Loucy (cell line): ENCODE measurements around the gene BACH2.

Experiments
- H2AFZ ChIP-seq: fragments of 200-600 bp; sonication (generic); 2 replicates; pipeline ENCODE4 v1.6.0; 2016; ENCODE audit warnings: antibody characterized with exemption, mild to moderate bottlenecking, low read length, moderate library complexity
- H3F3A ChIP-seq: fragments of 200-600 bp; 2 replicates; pipeline ENCODE4 v1.6.0; 2016; ENCODE audit warnings: antibody characterized with exemption, low read depth, mild to moderate bottlenecking
- H3K27me3 ChIP-seq: fragments of 200-600 bp; sonication (generic); 2 replicates; pipeline ENCODE4 v1.6.1; 2014; ENCODE audit warnings: low read length, mild to moderate bottlenecking; ENCODE audit not compliant: insufficient read depth, poor library complexity, severe bottlenecking
- H3K36me3 ChIP-seq: fragments of 200-600 bp; sonication (generic); 2 replicates; pipeline ENCODE4 v1.6.1; 2016; ENCODE audit warnings: low read length; ENCODE audit not compliant: insufficient read depth
- H3K4me1 ChIP-seq: fragments of 200-600 bp; sonication (generic); 2 replicates; pipeline ENCODE4 v1.5.1; 2014; ENCODE audit warnings: low read length, mild to moderate bottlenecking; ENCODE audit not compliant: insufficient read depth, poor library complexity, severe bottlenecking
- H3K4me2 ChIP-seq: fragments of 200-600 bp; sonication (generic); 2 replicates; pipeline ENCODE4 v1.6.0; 2014; ENCODE audit warnings: antibody characterized with exemption, low read length, low read depth, mild to moderate bottlenecking; ENCODE audit not compliant: poor library complexity, severe bottlenecking
- H3K4me3 ChIP-seq: fragments of 200-600 bp; sonication (generic); 2 replicates; pipeline ENCODE4 v1.5.1; 2014; ENCODE audit warnings: low read length, mild to moderate bottlenecking, mixed read lengths; ENCODE audit not compliant: poor library complexity, severe bottlenecking
- H3K79me2 ChIP-seq: fragments of 200-600 bp; sonication (generic); 2 replicates; pipeline ENCODE4 v1.6.1; 2014; ENCODE audit warnings: low read length; ENCODE audit not compliant: insufficient read depth
- H3K9ac ChIP-seq: fragments of 200-600 bp; sonication (generic); 2 replicates; pipeline ENCODE4 v1.6.0; 2014; ENCODE audit warnings: mild to moderate bottlenecking, low read depth, low read length, moderate library complexity; ENCODE audit not compliant: poor library complexity, severe bottlenecking
- H3K9me2 ChIP-seq: fragments of 200-600 bp; sonication (generic); replicated peaks from 2 replicates; pipeline ENCODE4 v1.6.1; 2016; ENCODE audit warnings: low read depth, low read length, mixed read lengths
- H3K9me3 ChIP-seq: fragments of 200-600 bp; sonication (generic); 2 replicates; pipeline ENCODE4 v1.6.1; 2014; ENCODE audit warnings: mild to moderate bottlenecking, antibody characterized with exemption, low read length, low read depth; ENCODE audit not compliant: insufficient read depth
- H4K20me1 ChIP-seq: fragments of 200-600 bp; sonication (generic); 2 replicates; pipeline ENCODE4 v1.6.0; 2014; ENCODE audit warnings: antibody characterized with exemption, low read length, mild to moderate bottlenecking; ENCODE audit not compliant: insufficient read depth, poor library complexity, severe bottlenecking
- EZH2phosphoT487 ChIP-seq: fragments of 200-600 bp; IDR thresholded peaks from 2 replicates; pipeline ENCODE4 v1.6.1; 2018; ENCODE audit warnings: antibody characterized with exemption, mild to moderate bottlenecking, moderate library complexity, borderline replicate concordance
- TF ChIP-seq, protein P1 (sequence below): fragments of 200-600 bp; sonication (generic); conservative IDR thresholded peaks from 2 replicates; pipeline ENCODE4 v1.5.1; 2014; ENCODE audit warnings: mild to moderate bottlenecking, antibody characterized with exemption, low read length

Gene BACH2

DNA sequence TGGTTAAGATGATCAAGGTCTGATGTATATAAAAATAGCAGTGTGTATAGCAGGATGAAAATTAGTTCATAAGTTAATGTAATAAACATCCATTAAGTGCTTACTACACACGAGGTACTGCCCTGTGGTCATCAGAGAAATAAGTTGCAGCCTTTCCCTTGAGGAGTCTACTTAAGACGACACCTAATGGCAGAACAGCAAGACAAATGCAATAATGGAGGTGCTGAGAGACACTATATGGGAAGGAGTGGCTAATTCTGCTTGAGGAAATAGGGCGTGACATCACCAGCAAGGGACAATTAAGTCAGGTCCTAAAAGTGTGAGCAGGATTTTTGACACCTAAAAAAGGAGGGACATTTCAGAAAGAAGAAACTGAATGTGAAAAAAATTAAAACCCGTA lies 75.2 kb downstream of the BACH2 start:
- Histone ChIP-seq H3K9ac (no peak overlapping the region), H2AFZ (no peak overlapping the region), H3K4me2 (no peak overlapping the region), H3K4me3 (no peak overlapping the region), H3F3A (no peaks in the 10 kb centered on the region; the same call in 1 of the 2 replicates), H3K4me1 (peaks cover 36% of the 10 kb centered on the region), H3K9me2 (no peaks in the 10 kb centered on the region), H3K27me3 (no peaks in the 10 kb centered on the region), H3K36me3 (no peaks in the 10 kb centered on the region), H4K20me1 (no peaks in the 10 kb centered on the region), H3K9me3 (no peaks in the 10 kb centered on the region), H3K79me2 (peaks cover 53% of the 10 kb centered on the region; the same call in 1 of the 2 replicates)
- TF ChIP-seq, protein P1, sequence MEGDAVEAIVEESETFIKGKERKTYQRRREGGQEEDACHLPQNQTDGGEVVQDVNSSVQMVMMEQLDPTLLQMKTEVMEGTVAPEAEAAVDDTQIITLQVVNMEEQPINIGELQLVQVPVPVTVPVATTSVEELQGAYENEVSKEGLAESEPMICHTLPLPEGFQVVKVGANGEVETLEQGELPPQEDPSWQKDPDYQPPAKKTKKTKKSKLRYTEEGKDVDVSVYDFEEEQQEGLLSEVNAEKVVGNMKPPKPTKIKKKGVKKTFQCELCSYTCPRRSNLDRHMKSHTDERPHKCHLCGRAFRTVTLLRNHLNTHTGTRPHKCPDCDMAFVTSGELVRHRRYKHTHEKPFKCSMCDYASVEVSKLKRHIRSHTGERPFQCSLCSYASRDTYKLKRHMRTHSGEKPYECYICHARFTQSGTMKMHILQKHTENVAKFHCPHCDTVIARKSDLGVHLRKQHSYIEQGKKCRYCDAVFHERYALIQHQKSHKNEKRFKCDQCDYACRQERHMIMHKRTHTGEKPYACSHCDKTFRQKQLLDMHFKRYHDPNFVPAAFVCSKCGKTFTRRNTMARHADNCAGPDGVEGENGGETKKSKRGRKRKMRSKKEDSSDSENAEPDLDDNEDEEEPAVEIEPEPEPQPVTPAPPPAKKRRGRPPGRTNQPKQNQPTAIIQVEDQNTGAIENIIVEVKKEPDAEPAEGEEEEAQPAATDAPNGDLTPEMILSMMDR: no peak
- TF ChIP-seq EZH2phosphoT487: no peak

DNA sequence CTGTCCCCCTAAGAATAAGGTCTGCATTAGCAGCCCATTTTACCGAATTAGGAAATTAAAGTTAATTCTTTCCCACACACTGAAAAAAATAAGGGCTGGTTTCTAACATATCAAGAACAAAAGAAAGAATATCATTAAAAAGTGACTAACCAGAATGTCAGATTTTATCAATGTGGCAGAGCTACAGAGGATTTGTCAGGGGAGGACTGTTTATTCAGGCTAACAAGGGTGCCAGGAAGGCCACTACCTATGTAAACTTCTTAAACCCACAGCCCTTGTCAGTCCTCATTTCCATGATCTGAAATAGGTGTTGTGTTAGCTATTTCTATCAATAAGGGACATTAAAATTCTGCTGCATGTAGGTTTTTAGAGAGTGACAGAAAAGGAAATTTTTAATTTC lies 76.4 kb downstream of the BACH2 start:
- Histone ChIP-seq H3K4me2 (no peak overlapping the region), H3F3A (no peaks in the 10 kb centered on the region; the same call in 1 of the 2 replicates), H3K9me3 (no peaks in the 10 kb centered on the region), H3K4me3 (no peak overlapping the region), H3K36me3 (no peaks in the 10 kb centered on the region), H2AFZ (no peak overlapping the region), H3K27me3 (no peaks in the 10 kb centered on the region), H4K20me1 (no peaks in the 10 kb centered on the region), H3K9me2 (no peaks in the 10 kb centered on the region), H3K9ac (no peak overlapping the region), H3K79me2 (peaks cover 53% of the 10 kb centered on the region), H3K4me1 (peaks cover 44% of the 10 kb centered on the region)
- no peak for TF ChIP-seq EZH2phosphoT487
- TF ChIP-seq, protein P1: no peak

DNA sequence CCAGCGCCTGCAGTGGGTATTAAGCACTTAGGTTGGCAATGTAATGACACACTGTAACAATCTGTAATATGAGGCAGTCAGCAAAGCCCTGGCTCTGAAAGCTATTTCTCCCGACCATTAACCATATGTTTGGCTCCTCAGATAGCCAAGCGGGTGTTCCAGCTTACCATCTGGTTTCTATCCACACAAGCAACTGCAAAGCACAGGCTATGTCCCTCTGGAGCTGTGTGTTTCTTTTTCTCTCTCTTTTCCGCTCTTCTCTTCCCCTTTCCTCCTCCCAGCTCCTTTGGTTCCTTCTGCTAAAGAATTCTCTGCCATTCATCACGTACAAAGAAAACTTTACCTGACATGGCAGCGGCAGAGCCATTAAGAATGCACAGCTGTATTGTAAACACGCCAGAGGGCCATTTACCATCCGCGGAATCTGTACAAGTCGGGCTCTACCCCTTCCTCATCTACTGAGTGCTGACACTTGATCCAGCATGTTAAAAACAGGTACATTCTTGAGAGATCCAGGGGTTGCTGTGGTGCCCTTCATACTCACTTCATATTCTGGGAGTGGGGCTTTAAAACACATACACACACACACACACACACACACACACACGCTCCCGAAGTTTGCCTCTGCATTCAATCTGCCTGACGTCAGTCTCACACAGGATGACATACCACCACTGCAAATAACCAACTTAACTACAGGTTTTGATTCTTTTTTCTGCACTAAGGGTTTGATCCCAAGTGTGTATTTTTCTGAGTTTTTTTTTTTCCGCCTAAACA lies 77.2 kb downstream of the BACH2 start:
- Histone ChIP-seq H3K36me3 (no peaks in the 10 kb centered on the region), H3K4me2 (peak overlapping the region; percentile 23), H3K9me3 (no peaks in the 10 kb centered on the region), H3K9ac (peak overlapping the region; percentile 12), H3K9me2 (no peaks in the 10 kb centered on the region), H2AFZ (no peak overlapping the region), H3K4me3 (no peak overlapping the region), H3K79me2 (peaks cover 56% of the 10 kb centered on the region), H4K20me1 (no peaks in the 10 kb centered on the region), H3K27me3 (no peaks in the 10 kb centered on the region), H3F3A (no peaks in the 10 kb centered on the region; the same call in 1 of the 2 replicates), H3K4me1 (peaks cover 44% of the 10 kb centered on the region)
- no peak for TF ChIP-seq EZH2phosphoT487
- TF ChIP-seq, protein P1: no peak
